Left lung (tissue), 10 donors: ENCODE results near the gene CTNNA3. TPM values are rescaled to one million over a fixed set of nuclear protein-coding genes. Genes with fewer than 3 reads are reported as not detected.
A peak's percentile ranks its signal among the peaks of the same experiment; 100 is the strongest.

Source experiments
- ATAC-seq: fragments of 200-7000 bp; cut with Tn5 transposase; one replicate; pipeline ENCODE4 v1.9.1; 2020; ENCODE audit warnings: moderate library complexity
- DNase-seq, 4 donors: peaks; one replicate each; pipeline ENCODE4 v3.0.0-alpha.2; 2013 to 2020
- H3K27ac ChIP-seq, 2 donors: fragments of 200-600 bp; sonication (generic) in 1 of 2; one replicate each; pipeline versions ENCODE4 v1.5.0 to v1.8.0; 2020 to 2021
- H3K27me3 ChIP-seq, 2 donors: fragments of 200-600 bp; sonication (generic) in 1 of 2; one replicate each; pipeline versions ENCODE4 v1.5.0 to v1.8.0; 2020 to 2021
- H3K36me3 ChIP-seq, 2 donors: fragments of 200-600 bp; sonication (generic) in 1 of 2; one replicate each; pipeline versions ENCODE4 v1.5.0 to v1.8.0; 2020 to 2021
- H3K4me1 ChIP-seq, 2 donors: fragments of 200-600 bp; one replicate each; pipeline ENCODE4 v1.8.0; 2021
- H3K4me3 ChIP-seq, 2 donors: fragments of 200-600 bp; sonication (generic) in 1 of 2; one replicate each; pipeline versions ENCODE4 v1.5.0 to v1.8.0; 2020 to 2021; ENCODE audit warnings: mild to moderate bottlenecking in 1 of 2
- H3K9me3 ChIP-seq, 2 donors: fragments of 200-600 bp; sonication (generic) in 1 of 2; one replicate each; pipeline versions ENCODE4 v1.5.0 to v1.8.0; 2020 to 2021
- intact Hi-C, 2 donors: fragments of 100-400 bp; cut with DNase I; formaldehyde crosslinking; loops; one replicate each; pipeline versions ENCODE4 v1.11.2 to v1.14.2; 2022
- polyA plus RNA-seq, 6 donors: library from polyadenylated mRNA; unstranded; fragments of 120-200 nt; gene quantifications; one replicate each; pipeline ENCODE4 v1.2.1, GENCODE V29; 2013; ENCODE audit not compliant: insufficient read length in 6 of 6
- total RNA-seq, 2 donors: library from RNA; stranded (reverse); fragmentation: NEBNext Ultra II Directional; extraction: Animal tissue kit (Norgen Biotek cat#: 25700); gene quantifications; one replicate each; pipeline ENCODE4 v1.2.1, GENCODE V29; 2021
- TF ChIP-seq, protein P1 (sequence below), 2 donors: fragments of 200-600 bp; sonication (generic) in 1 of 2; IDR thresholded peaks; one replicate each; pipeline versions ENCODE4 v1.5.0 to v1.8.0; 2021; ENCODE audit warnings: antibody characterized with exemption in 2 of 2
- donor health status: DM: no; HTN: yes; CAD: no.
- donor health status: DM: no; HTN: no; CAD: no.

CTNNA3 gene
- total and polyA plus RNA-seq, 8 donors: 1.1 to 8.2 (median 6.6) TPM; not detected in 1

DNA sequence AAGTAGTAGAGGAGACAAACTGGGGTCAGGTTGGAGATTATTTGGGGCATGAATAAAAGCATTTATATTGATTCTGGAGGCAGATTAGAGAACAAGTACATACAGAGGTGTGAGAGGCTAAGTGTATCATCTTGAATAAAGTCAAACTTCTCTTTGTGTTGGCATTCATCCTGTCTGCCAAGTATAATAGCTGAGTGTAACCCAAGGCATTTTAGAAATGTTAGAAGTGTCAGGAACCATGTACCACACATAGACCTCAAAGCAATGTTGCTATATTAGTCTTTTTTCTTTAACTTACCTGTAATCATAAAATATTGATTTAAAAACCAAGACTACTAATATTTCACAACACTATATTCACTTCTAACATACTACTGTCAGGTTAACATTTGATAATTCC is 826.4 kb downstream of the CTNNA3 start:
- no peak for DNase-seq
- Histone ChIP-seq H3K4me1 (no peaks in the 10 kb centered on the region), H3K27ac (no peak overlapping the region), H3K27me3 (no peaks in the 10 kb centered on the region), H3K36me3 (no peaks in the 10 kb centered on the region), H3K4me3 (no peak overlapping the region), H3K9me3 (no peaks in the 10 kb centered on the region)
- intact Hi-C loops: no loop called here
- TF ChIP-seq, protein P1, sequence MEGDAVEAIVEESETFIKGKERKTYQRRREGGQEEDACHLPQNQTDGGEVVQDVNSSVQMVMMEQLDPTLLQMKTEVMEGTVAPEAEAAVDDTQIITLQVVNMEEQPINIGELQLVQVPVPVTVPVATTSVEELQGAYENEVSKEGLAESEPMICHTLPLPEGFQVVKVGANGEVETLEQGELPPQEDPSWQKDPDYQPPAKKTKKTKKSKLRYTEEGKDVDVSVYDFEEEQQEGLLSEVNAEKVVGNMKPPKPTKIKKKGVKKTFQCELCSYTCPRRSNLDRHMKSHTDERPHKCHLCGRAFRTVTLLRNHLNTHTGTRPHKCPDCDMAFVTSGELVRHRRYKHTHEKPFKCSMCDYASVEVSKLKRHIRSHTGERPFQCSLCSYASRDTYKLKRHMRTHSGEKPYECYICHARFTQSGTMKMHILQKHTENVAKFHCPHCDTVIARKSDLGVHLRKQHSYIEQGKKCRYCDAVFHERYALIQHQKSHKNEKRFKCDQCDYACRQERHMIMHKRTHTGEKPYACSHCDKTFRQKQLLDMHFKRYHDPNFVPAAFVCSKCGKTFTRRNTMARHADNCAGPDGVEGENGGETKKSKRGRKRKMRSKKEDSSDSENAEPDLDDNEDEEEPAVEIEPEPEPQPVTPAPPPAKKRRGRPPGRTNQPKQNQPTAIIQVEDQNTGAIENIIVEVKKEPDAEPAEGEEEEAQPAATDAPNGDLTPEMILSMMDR (IDR thresholded peaks at IDR 0.05): no peak
- no peak for ATAC-seq

DNA sequence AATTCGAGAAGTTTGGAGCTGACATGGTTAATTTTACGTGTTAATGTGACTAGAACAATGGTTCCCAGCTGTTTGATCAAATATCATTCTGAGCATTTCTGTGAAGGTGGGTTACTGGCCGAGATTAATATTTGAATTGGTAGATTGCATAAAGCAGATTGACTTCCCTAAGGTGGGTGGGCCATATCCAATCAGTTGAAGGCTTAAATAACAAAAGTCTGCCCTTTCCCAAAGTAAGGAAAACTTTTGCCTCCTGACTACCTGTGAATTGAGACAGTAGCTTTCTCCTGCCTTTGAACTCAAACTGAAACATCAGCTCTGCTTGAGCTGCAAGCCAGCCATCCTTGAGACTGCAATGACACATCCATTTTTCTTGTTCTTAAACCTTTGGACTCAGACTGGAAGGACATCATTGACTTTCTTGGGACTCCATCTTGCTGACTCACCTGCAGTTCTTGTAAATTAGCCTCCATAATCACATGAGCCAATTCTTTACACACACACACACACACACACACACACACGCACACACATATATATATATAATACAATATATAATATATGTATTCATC is 833.2 kb downstream of the CTNNA3 start:
- H3K36me3 ChIP-seq: no peaks in the 10 kb centered on the region
- H3K4me3 ChIP-seq: no peak overlapping the region
- H3K9me3 ChIP-seq: peaks cover 0 to 7% of the 10 kb centered on the region in 2 donors
- ATAC-seq (no peak), DNase-seq (no peak)
- no peaks in the 10 kb centered on the region for H3K4me1 ChIP-seq
- TF ChIP-seq, protein P1 (IDR thresholded peaks at IDR 0.05): no peak
- intact Hi-C loops: no loop called here
- no peaks in the 10 kb centered on the region for H3K27me3 ChIP-seq
- no peak overlapping the region for H3K27ac ChIP-seq

DNA sequence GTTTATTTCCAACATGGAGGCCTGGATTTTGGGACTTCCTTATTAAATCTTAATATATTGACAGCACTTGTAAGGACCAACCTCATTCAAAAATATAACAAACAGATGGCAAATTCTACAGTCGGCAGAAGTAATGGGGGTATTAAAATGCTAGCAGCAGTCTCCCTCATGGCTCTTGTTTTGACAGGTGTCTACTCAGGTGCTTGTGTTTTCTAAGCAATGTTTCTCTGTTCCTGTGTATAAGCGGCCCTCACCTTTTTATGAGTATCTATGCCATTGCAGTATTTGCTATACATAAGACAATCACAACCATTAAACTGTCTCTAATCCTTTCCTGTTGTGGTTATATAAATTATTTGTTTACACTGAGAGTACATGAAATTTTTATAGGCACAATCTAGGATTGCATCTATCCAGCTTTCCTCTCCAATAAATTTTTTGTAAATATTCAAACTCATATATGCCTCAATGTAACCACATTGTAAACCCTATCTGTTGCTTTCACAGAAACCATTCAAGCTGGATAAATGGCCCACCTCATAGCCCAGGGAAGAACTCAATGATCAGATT is 835.5 kb downstream of the CTNNA3 start:
- intact Hi-C loops: no loop called here
- Histone ChIP-seq H3K9me3 (peaks cover 0 to 7% of the 10 kb centered on the region in 2 donors), H3K36me3 (no peaks in the 10 kb centered on the region), H3K4me3 (no peak overlapping the region), H3K27me3 (no peaks in the 10 kb centered on the region), H3K27ac (no peak overlapping the region), H3K4me1 (no peaks in the 10 kb centered on the region)
- TF ChIP-seq, protein P1 (IDR thresholded peaks at IDR 0.05): no peak
- DNase-seq (no peak), ATAC-seq (no peak)

DNA sequence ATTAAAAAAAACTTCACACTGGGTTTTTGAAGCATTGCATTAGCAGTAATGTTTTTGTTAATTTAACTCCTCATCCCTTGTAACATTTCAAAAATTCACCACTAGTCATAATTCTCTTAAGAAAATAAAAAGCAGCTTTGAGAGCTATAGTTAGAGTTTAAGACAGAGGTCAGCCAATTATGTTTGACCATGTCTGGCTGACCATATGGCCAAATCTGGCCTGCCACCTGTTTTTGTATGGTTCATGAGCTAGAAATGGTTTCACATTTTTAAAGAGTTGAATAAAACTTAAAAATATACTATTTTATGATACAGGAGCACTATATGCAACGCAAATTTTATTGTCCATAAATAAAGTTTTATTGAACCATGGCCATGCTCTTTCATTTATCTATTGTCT is 843.2 kb downstream of the CTNNA3 start:
- ATAC-seq: no peak
- TF ChIP-seq, protein P1 (IDR thresholded peaks at IDR 0.05): no peak
- Histone ChIP-seq H3K27ac (no peak overlapping the region), H3K27me3 (no peaks in the 10 kb centered on the region), H3K4me3 (no peak overlapping the region), H3K9me3 (no peaks in the 10 kb centered on the region), H3K36me3 (no peaks in the 10 kb centered on the region), H3K4me1 (no peaks in the 10 kb centered on the region)
- no peak for DNase-seq
- intact Hi-C loops: no loop called here

DNA sequence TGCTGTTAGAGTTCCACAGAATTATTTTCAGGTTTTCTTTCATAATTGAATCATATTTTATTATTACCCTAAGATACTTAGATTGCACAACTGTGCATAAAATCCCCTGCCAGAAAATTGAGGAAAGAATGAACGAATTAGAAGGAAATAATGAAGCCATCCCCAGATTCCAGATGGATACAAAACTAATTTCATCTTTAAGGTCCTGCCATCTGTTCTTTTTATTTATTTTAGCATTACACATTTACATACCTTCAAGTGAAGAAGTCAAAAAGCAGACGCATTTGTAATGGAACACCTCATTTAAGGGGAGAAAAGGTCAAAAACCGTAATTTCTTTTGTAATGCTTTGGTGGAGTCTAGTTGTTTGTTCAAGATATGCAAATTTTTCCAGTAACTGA is 847.1 kb downstream of the CTNNA3 start:
- Histone ChIP-seq H3K27ac (no peak overlapping the region), H3K4me3 (no peak overlapping the region), H3K4me1 (no peaks in the 10 kb centered on the region), H3K9me3 (no peaks in the 10 kb centered on the region), H3K36me3 (no peaks in the 10 kb centered on the region), H3K27me3 (no peaks in the 10 kb centered on the region)
- ATAC-seq: no peak
- TF ChIP-seq, protein P1 (IDR thresholded peaks at IDR 0.05): no peak
- intact Hi-C loops: no loop called here
- DNase-seq: peak in 2 of 4 donors; percentile 19 to 28
